GM19328 (cell line): ENCODE data around the gene PACRG.

ENCODE experiments used
- ATAC-seq: cut with Tn5 transposase; IDR thresholded peaks from one replicate; pipeline ENCODE4 v1.9.1; 2021; ENCODE audit warnings: mild to moderate bottlenecking, moderate library complexity; ENCODE audit not compliant: unreplicated experiment

Gene PACRG

GRCh38 chr6:162773996-162774395 lies 46.2 kb downstream of the PACRG start:
- no peak for ATAC-seq

GRCh38 chr6:162777091-162777490 lies 49.3 kb downstream of the PACRG start:
- no peak for ATAC-seq

GRCh38 chr6:162778603-162779002 lies 50.8 kb downstream of the PACRG start:
- ATAC-seq = no peak

GRCh38 chr6:162785632-162786242 lies 58.0 kb downstream of the PACRG start:
- no peak for ATAC-seq

- no peak for ATAC-seq
Measured at GRCh38 chr6:162798546-162799266, 70.9 kb downstream of the PACRG start.

- ATAC-seq = no peak
Measured at GRCh38 chr6:162814426-162814973, 86.7 kb downstream of the PACRG start.

- ATAC-seq = no peak
Measured at GRCh38 chr6:162817196-162817595, 89.4 kb downstream of the PACRG start.

- ATAC-seq = no peak
Measured at GRCh38 chr6:162819284-162819683, 91.5 kb downstream of the PACRG start.

- ATAC-seq = no peak
Measured at GRCh38 chr6:162821102-162821501, 93.3 kb downstream of the PACRG start.

GRCh38 chr6:162825597-162825996 lies 97.8 kb downstream of the PACRG start:
- no peak for ATAC-seq

GRCh38 chr6:162829013-162829742 lies 101.4 kb downstream of the PACRG start:
- no peak for ATAC-seq

- ATAC-seq = no peak
Measured at GRCh38 chr6:162833776-162834175, 106.0 kb downstream of the PACRG start.

GRCh38 chr6:162845972-162846371 lies 118.2 kb downstream of the PACRG start:
- no peak for ATAC-seq

- ATAC-seq = no peak
Measured at GRCh38 chr6:162846723-162847122, 118.9 kb downstream of the PACRG start.

- ATAC-seq = no peak
Measured at GRCh38 chr6:162849269-162849668, 121.5 kb downstream of the PACRG start.

- no peak for ATAC-seq
Measured at GRCh38 chr6:162852192-162852591, 124.4 kb downstream of the PACRG start.

- ATAC-seq = no peak
Measured at GRCh38 chr6:162852840-162853577, 125.2 kb downstream of the PACRG start.

- ATAC-seq = no peak
Measured at GRCh38 chr6:162854228-162854627, 126.5 kb downstream of the PACRG start.

GRCh38 chr6:162854734-162855191 lies 127.0 kb downstream of the PACRG start:
- ATAC-seq = no peak

GRCh38 chr6:162856885-162857284 lies 129.1 kb downstream of the PACRG start:
- ATAC-seq = no peak

GRCh38 chr6:162857326-162857725 lies 129.6 kb downstream of the PACRG start:
- ATAC-seq = no peak
